GM15510 (cell line): ENCODE measurements around the gene CRYBA2.

Experiments
- POLR2A ChIP-seq: IDR thresholded peaks from 3 replicates; pipeline ENCODE4 v1.6.1; 2011; ENCODE audit warnings: borderline replicate concordance; ENCODE audit not compliant: insufficient read length; ENCODE audit errors: extremely low read depth

CRYBA2 gene

GRCh38 chr2:219028996-219029828 lies 36.0 kb upstream of the CRYBA2 start:
- TF ChIP-seq POLR2A, result no peak

GRCh38 chr2:219028141-219028540 lies 34.9 kb upstream of the CRYBA2 start:
- TF ChIP-seq POLR2A, result no peak

- no peak for TF ChIP-seq POLR2A
These were observed 34.4 kb upstream of the CRYBA2 start for GRCh38 chr2:219027511-219028055.

GRCh38 chr2:219026946-219027345 lies 33.7 kb upstream of the CRYBA2 start:
- TF ChIP-seq POLR2A, result no peak

DNA sequence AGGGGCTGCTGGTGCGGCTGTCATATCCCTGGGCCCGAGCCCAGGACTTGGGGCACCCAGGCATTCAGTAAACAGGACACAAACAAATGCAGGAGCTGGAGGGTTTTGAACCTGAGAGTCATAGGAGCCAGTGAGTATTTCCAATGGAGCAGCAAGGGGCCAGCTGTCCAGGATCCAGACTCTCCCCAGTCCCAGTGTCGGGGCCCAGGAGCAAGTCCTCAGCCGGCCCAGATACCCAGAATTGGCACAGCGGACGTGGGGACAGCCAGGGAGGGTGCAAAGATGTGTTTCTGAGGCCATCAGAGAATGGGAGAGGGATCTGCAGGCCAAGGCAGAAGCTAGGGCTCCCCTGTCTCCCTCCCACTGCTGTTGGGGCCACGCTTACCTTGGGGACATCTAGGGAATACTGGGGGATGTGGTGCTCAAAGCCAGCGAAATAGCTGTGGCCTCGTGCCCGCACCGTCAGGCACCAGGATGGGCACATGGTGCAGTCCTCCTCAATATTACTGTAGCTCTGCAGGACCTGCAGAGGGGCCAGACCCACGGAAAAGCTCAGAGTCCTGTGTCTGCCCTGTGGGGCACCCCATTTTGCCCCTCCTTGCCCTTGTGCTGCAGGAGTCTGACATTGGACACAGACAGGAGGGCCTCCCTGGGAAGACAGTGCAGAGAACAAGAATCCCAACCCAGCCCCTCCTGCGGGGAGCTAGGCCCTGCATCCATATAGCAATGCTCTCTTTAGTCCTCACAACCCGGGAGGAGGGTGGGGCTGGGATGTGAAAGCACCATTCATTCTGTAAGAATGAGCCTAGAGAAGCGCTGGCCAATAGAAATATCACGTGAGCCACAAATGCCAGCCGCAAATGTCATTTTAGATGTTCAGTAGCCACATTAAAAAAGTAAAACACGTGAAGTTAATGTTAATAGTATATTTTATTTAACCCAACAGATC lies 32.7 kb upstream of the CRYBA2 start:
- TF ChIP-seq POLR2A, result no peak

- no peak for TF ChIP-seq POLR2A
These were observed 30.8 kb upstream of the CRYBA2 start for GRCh38 chr2:219024059-219024458.

GRCh38 chr2:219023045-219023605 lies 29.9 kb upstream of the CRYBA2 start:
- no peak for TF ChIP-seq POLR2A

GRCh38 chr2:219022616-219023015 lies 29.4 kb upstream of the CRYBA2 start:
- TF ChIP-seq POLR2A, result no peak

GRCh38 chr2:219022041-219022440 lies 28.8 kb upstream of the CRYBA2 start:
- no peak for TF ChIP-seq POLR2A

DNA sequence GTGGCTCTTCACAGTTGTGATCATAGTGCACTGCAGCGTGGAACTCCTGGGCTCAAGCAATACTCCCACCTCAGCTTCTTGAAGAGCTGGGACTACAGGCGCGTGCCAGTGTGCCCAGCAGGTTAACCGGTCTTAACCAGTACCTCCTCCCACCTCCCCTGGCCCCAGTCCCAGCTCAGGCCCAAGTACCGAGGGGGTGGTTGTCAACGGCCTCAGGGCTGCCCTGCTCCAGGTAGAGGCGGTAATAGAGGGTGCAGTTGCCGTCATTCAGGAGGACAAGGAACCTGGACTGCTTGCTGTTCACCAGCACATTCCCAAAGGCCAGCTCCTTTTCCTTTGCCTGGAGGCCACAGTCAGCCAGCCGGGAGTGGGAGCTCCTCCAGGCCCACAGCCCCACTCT lies 28.4 kb upstream of the CRYBA2 start:
- TF ChIP-seq POLR2A, result no peak

GRCh38 chr2:219020604-219021365 lies 27.6 kb upstream of the CRYBA2 start:
- TF ChIP-seq POLR2A, result no peak

- TF ChIP-seq POLR2A, result no peak
These were observed 26.2 kb upstream of the CRYBA2 start for GRCh38 chr2:219019436-219019835.

- TF ChIP-seq POLR2A, result no peak
These were observed 25.5 kb upstream of the CRYBA2 start for GRCh38 chr2:219018726-219019125.

DNA sequence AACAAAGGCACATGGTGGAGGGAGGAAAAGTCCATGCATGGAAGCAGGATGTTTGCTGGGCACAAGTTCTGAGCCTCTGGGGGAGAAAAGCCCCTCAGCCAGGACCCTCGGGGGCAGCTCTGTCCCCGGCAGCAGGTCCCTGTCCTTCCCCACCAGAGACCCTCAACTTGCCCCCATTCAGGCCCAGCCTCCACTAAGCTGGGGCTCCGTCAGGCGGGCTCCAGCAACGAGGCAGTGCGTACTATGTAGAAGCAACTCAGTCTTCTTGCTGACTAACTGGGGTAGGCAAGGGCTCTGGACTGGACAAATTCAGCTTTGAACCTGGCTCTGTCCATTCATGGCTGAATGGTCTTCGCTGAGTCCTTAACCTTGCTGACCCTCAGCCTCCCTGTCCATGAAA lies 25.1 kb upstream of the CRYBA2 start:
- TF ChIP-seq POLR2A, result no peak
